ENCODE measurements around the gene RXRG.

DNA sequence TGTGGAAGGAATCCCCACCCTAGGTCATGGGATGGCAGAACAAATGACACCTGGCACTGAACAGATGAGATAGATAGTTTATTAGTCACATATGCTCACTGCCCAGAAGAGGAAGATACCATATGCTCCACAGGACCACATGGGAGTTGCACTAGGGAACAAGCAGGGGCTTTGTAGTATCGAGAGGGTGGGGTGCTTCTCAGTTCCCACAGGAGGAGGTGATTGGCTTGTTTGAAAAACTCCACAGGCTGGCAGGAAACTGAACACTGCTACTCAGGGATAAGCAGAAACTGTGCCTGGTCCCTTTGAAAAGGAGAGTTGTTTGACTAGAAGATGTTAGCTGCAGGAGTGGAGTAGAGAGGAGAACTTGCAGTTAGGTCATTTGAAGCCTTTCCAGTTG, 31.9 kb upstream of the RXRG start:
- no peak for TF ChIP-seq CTCF (IDR thresholded peaks at IDR 0.05; ENCODE audit: poor library complexity)
- no peak for TF ChIP-seq EZH2 (IDR thresholded peaks at IDR 0.05; ENCODE audit: borderline replicate concordance)

Data from hepatocyte (in vitro differentiated cells).